SK-N-MC (cell line): Measurements from ENCODE around the gene DUSP15.

Source experiments
- DNase-seq: peaks from one replicate; pipeline ENCODE4 v3.0.0-alpha.2; 2011; ENCODE audit warnings: low read depth, low spot score
- H3K27ac ChIP-seq: fragments of 200-600 bp; sonication (generic); 2 replicates; pipeline ENCODE4 v1.5.1; 2016; ENCODE audit warnings: mixed run types
- H3K36me3 ChIP-seq: fragments of 200-600 bp; sonication (generic); 2 replicates; pipeline ENCODE4 v1.6.1; 2017; ENCODE audit warnings: antibody characterized with exemption, low read length, mixed read lengths; ENCODE audit not compliant: insufficient read depth
- H3K4me3 ChIP-seq: fragments of 200-600 bp; sonication (generic); 2 replicates; pipeline ENCODE4 v1.5.1; 2016
- H3K9ac ChIP-seq: fragments of 200-600 bp; sonication (generic); 2 replicates; pipeline ENCODE4 v1.8.0; 2017; ENCODE audit warnings: mixed run types, mixed read lengths; ENCODE audit not compliant: insufficient read length
- H3K9me3 ChIP-seq: fragments of 200-600 bp; sonication (generic); 2 replicates; pipeline ENCODE4 v1.6.1; 2017; ENCODE audit warnings: low read depth, mild to moderate bottlenecking, antibody characterized with exemption, low read length, moderate library complexity, mixed read lengths
- EZH2 ChIP-seq: fragments of 200-600 bp; sonication (generic); IDR thresholded peaks from one replicate; pipeline ENCODE4 v1.6.1; 2017; ENCODE audit warnings: antibody characterized with exemption
- FOXP2 ChIP-seq: optimal IDR thresholded peaks from 2 replicates; pipeline ENCODE3; 2011; ENCODE audit warnings: mild to moderate bottlenecking, moderate library complexity; ENCODE audit not compliant: insufficient read depth; ENCODE audit errors: extremely low read length, control extremely low read depth
- POLR2AphosphoS5 ChIP-seq: IDR thresholded peaks from 2 replicates; pipeline ENCODE4 v1.6.1; 2012; ENCODE audit warnings: mild to moderate bottlenecking, low read depth, low read length, borderline replicate concordance

Gene DUSP15

GRCh38 chr20:31813611-31814010 is 56.7 kb downstream of the DUSP15 start:
- Histone ChIP-seq H3K9ac (no peak overlapping the region), H3K4me3 (no peak overlapping the region), H3K27ac (no peak overlapping the region), H3K9me3 (no peaks in the 10 kb centered on the region), H3K36me3 (peaks cover under 1% of the 10 kb centered on the region; the same call in 1 of the 2 replicates)
- no peak for DNase-seq
- no peak for TF ChIP-seq EZH2
- no peak for TF ChIP-seq FOXP2
- no peak for TF ChIP-seq POLR2AphosphoS5

GRCh38 chr20:31811796-31812728 is 58.3 kb downstream of the DUSP15 start:
- Histone ChIP-seq H3K36me3 (peaks cover 7% of the 10 kb centered on the region), H3K4me3 (no peak overlapping the region), H3K9me3 (no peaks in the 10 kb centered on the region), H3K9ac (no peak overlapping the region), H3K27ac (no peak overlapping the region)
- no peak for DNase-seq
- TF ChIP-seq EZH2 = no peak
- no peak for TF ChIP-seq FOXP2
- TF ChIP-seq POLR2AphosphoS5 = no peak

GRCh38 chr20:31811198-31811597 is 59.1 kb downstream of the DUSP15 start:
- TF ChIP-seq FOXP2 (no peak), POLR2AphosphoS5 (no peak), EZH2 (no peak)
- Histone ChIP-seq H3K36me3 (peaks cover 16% of the 10 kb centered on the region), H3K9ac (no peak overlapping the region), H3K4me3 (no peak overlapping the region), H3K9me3 (no peaks in the 10 kb centered on the region), H3K27ac (no peak overlapping the region)
- no peak for DNase-seq
